B cell (primary cell): ENCODE measurements around the gene FKBP15. TPM values are rescaled to one million over a fixed set of nuclear protein-coding genes. Genes with fewer than 3 reads are reported as not detected.

Experiments used
- ATAC-seq: fragments of 200-7000 bp; cut with Tn5 transposase; one replicate; pipeline ENCODE4 v1.10.0; 2021; ENCODE audit warnings: low read depth, mild to moderate bottlenecking, moderate number of reproducible peaks, moderate library complexity
- CTCF ChIA-PET: fragments of 350-600 bp; sonication (Branson Sonifier 250); formaldehyde crosslinking; loops from one replicate; lab custom pipeline; 2021; ENCODE audit warnings: antibody characterized with exemption, inconsistent platforms; lab: Charles Lee
- POLR2A ChIA-PET: fragments of 350-600 bp; sonication (Branson Sonifier 250); formaldehyde crosslinking; loops from one replicate; lab custom pipeline; 2021; ENCODE audit warnings: antibody characterized with exemption; lab: Charles Lee
- DNase-seq: peaks from one replicate; pipeline ENCODE4 v3.0.0; 2013
- H2AFZ ChIP-seq: 2 replicates; pipeline ENCODE4 v1.6.1; 2012; ENCODE audit warnings: mild to moderate bottlenecking, low read depth, low read length; ENCODE audit not compliant: insufficient read depth, poor library complexity, severe bottlenecking
- H3K27ac ChIP-seq, 2 donors: 1 replicate in 1 of 2; 2 replicates in 1 of 2; pipeline ENCODE4 v1.5.1; 2012 to 2013; ENCODE audit warnings: low read length in 2 of 2, mild to moderate bottlenecking in 2 of 2, moderate library complexity in 1 of 2
- H3K27me3 ChIP-seq, 4 experiments: fragments of 200-600 bp in 1 of 4; sonication (generic) in 1 of 4; replicated peaks in 1 of 4; 1 replicate in 2 of 4; 2 replicates in 2 of 4; pipeline versions ENCODE4 v1.6.1 to v1.7.0; 2013 to 2016; ENCODE audit warnings: low read length in 3 of 4, mild to moderate bottlenecking in 2 of 4, mixed read lengths in 1 of 4, moderate library complexity in 1 of 4; ENCODE audit not compliant: insufficient read depth in 4 of 4, control insufficient read depth in 3 of 4; ENCODE audit errors: control extremely low read depth in 1 of 4
- H3K36me3 ChIP-seq, 2 experiments: replicated peaks in 1 of 2; 1 replicate in 1 of 2; 2 replicates in 1 of 2; pipeline versions ENCODE4 v1.6.1 to v1.7.1; 2013; ENCODE audit warnings: low read length in 1 of 2; ENCODE audit not compliant: insufficient read depth in 2 of 2, control insufficient read depth in 1 of 2; ENCODE audit errors: control extremely low read depth in 1 of 2, extremely low read depth in 1 of 2
- H3K4me1 ChIP-seq, 2 donors: fragments of 200-600 bp in 1 of 2; sonication (generic) in 1 of 2; 1 replicate in 1 of 2; 2 replicates in 1 of 2; pipeline versions ENCODE4 v1.5.1 to v1.6.1; 2013 to 2017; ENCODE audit warnings: low read length in 2 of 2; ENCODE audit not compliant: control insufficient read depth in 2 of 2, insufficient read depth in 2 of 2
- H3K4me2 ChIP-seq: replicated peaks from 2 replicates; pipeline ENCODE3; 2012; ENCODE audit warnings: mild to moderate bottlenecking, low read depth, low read length; ENCODE audit not compliant: poor library complexity, severe bottlenecking
- H3K4me3 ChIP-seq, 5 experiments: fragments of 200-600 bp in 1 of 5; sonication (generic) in 1 of 5; 1 replicate in 3 of 5; 2 replicates in 2 of 5; pipeline versions ENCODE4 v1.5.1 to v1.7.0; 2011 to 2016; ENCODE audit warnings: low read length in 4 of 5, mild to moderate bottlenecking in 4 of 5, low read depth in 2 of 5, control low read depth in 1 of 5, moderate library complexity in 1 of 5; ENCODE audit not compliant: insufficient read depth in 1 of 5; ENCODE audit errors: control extremely low read depth in 1 of 5, extremely low read depth in 1 of 5
- H3K79me2 ChIP-seq: fragments of 200-600 bp; sonication (generic); one replicate; pipeline ENCODE4 v1.6.0; 2016; ENCODE audit warnings: low read length; ENCODE audit not compliant: control insufficient read depth, insufficient read depth
- H3K9ac ChIP-seq: fragments of 200-600 bp; sonication (generic); 2 replicates; pipeline ENCODE4 v1.6.1; 2017; ENCODE audit warnings: mild to moderate bottlenecking, low read length, moderate library complexity
- H3K9me3 ChIP-seq, 3 donors: one replicate each; pipeline versions ENCODE4 v1.6.1 to v1.7.1; 2013; ENCODE audit warnings: low read length in 2 of 3; ENCODE audit not compliant: control insufficient read depth in 2 of 3, insufficient read depth in 1 of 3; ENCODE audit errors: control extremely low read depth in 1 of 3
- H4K20me1 ChIP-seq: 2 replicates; pipeline ENCODE4 v1.6.0; 2012; ENCODE audit warnings: mild to moderate bottlenecking, low read length; ENCODE audit not compliant: insufficient read depth, control insufficient read depth, poor library complexity, severe bottlenecking
- H3K27ac Mint-ChIP-seq: one replicate; pipeline ENCODE4 v1.8.0; 2021; ENCODE audit warnings: mixed read lengths
- H3K27me3 Mint-ChIP-seq: one replicate; pipeline ENCODE4 v1.8.0; 2021; ENCODE audit warnings: mixed read lengths
- H3K4me1 Mint-ChIP-seq: one replicate; pipeline ENCODE4 v1.8.0; 2021; ENCODE audit warnings: mixed read lengths
- H3K4me3 Mint-ChIP-seq: one replicate; pipeline ENCODE4 v1.8.0; 2021; ENCODE audit warnings: mixed read lengths
- H3K9me3 Mint-ChIP-seq: one replicate; pipeline ENCODE4 v1.8.0; 2022; ENCODE audit warnings: mixed read lengths; ENCODE audit not compliant: insufficient read depth
- EZH2 ChIP-seq: IDR thresholded peaks from 2 replicates; pipeline ENCODE4 v1.6.1; 2012; ENCODE audit warnings: borderline replicate concordance, low read depth, mild to moderate bottlenecking, moderate library complexity, low read length; ENCODE audit not compliant: insufficient read depth, poor library complexity, severe bottlenecking
- WGBS: methylation state at CpG from one replicate; pipeline ENCODE4 v1.1.5; 2013; ENCODE audit warnings: missing lambda C conversion rate; ENCODE audit not compliant: insufficient coverage; 5-methylcytosine and 5-hydroxymethylcytosine counted together
- intact Hi-C: fragments of 100-400 bp; cut with micrococcal nuclease; formaldehyde crosslinking; loops from one replicate; pipeline ENCODE4 v1.10.0; 2022
- polyA plus RNA-seq: library from polyadenylated mRNA; depleted of rRNA; stranded (reverse); fragments of >200 nt; gene quantifications from 2 replicates; pipeline ENCODE4 v1.2.3, GENCODE V29; 2012
- total RNA-seq, 2 donors: library from RNA; stranded (reverse); fragments of 120-200 nt in 1 of 2; gene quantifications; 1 replicate in 1 of 2; 2 replicates in 1 of 2; pipeline versions ENCODE4 v1.2.3 to v1.2.4, GENCODE V29; 2013 to 2022
- TF ChIP-seq, protein P1 (sequence below): fragments of 200-600 bp; IDR thresholded peaks from one replicate; pipeline ENCODE4 v1.8.0; 2022; ENCODE audit warnings: antibody characterized with exemption, mild to moderate bottlenecking

The FKBP15 gene
- total and polyA plus RNA-seq, 2 donors (not counting 1 experiment from before 2014, with no cell fraction given): 21.1 to 40.6 TPM

DNA sequence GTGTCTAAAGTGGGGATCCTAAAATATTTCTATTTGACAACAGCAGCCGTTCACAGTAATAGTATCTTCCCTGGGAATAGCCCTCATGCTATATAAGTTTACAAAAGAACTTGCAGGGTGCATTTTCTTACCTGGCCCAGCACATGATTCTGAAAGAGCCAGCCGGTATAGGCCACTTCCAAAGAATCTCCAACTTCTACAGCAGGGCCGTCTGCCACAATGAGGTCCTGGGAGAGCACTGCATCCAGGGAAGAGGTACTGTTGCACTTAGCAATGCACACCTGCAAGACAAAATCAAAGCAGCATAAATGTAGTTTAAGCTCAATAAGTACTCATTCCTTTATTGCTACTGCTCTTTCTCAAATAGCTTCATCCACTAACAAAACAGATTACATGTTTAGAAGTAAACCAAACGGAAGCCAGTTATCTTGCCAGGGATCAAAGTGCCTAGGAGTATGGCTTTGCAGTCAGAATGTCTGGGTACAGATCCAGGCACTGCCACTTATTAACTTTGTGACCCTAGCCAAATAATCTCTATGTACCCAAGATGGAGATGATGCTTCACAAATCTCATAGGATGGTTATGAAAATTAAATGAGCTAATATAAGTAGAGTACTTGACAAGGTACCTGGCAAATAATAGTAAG is 21.3 kb downstream of the FKBP15 start:
- Histone ChIP-seq H3K36me3 (peaks cover 24 to 60% of the 10 kb centered on the region in 2 experiments), H2AFZ (no peak overlapping the region), H3K27ac (no peak overlapping the region), H3K4me2 (no peak overlapping the region), H3K79me2 (no peaks in the 10 kb centered on the region), H3K27me3 (no peaks in the 10 kb centered on the region), H3K9me3 (no peaks in the 10 kb centered on the region), H3K4me3 (no peak overlapping the region), H4K20me1 (no peaks in the 10 kb centered on the region), H3K9ac (no peak overlapping the region), H3K4me1 (no peaks in the 10 kb centered on the region)
- Mint-ChIP-seq H3K27ac (no peak overlapping the region), H3K4me1 (no peaks in the 10 kb centered on the region), H3K27me3 (no peaks in the 10 kb centered on the region), H3K9me3 (no peaks in the 10 kb centered on the region), H3K4me3 (no peak overlapping the region)
- intact Hi-C loops: no loop called here
- ChIA-PET CTCF (no interaction called here), POLR2A (no interaction called here)
- DNase-seq (no peak), ATAC-seq (no peak)
- TF ChIP-seq, protein P1, sequence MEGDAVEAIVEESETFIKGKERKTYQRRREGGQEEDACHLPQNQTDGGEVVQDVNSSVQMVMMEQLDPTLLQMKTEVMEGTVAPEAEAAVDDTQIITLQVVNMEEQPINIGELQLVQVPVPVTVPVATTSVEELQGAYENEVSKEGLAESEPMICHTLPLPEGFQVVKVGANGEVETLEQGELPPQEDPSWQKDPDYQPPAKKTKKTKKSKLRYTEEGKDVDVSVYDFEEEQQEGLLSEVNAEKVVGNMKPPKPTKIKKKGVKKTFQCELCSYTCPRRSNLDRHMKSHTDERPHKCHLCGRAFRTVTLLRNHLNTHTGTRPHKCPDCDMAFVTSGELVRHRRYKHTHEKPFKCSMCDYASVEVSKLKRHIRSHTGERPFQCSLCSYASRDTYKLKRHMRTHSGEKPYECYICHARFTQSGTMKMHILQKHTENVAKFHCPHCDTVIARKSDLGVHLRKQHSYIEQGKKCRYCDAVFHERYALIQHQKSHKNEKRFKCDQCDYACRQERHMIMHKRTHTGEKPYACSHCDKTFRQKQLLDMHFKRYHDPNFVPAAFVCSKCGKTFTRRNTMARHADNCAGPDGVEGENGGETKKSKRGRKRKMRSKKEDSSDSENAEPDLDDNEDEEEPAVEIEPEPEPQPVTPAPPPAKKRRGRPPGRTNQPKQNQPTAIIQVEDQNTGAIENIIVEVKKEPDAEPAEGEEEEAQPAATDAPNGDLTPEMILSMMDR: no peak
- no peak for TF ChIP-seq EZH2
- 100% methylated on average over 4 of the region's 4 CpGs for WGBS

DNA sequence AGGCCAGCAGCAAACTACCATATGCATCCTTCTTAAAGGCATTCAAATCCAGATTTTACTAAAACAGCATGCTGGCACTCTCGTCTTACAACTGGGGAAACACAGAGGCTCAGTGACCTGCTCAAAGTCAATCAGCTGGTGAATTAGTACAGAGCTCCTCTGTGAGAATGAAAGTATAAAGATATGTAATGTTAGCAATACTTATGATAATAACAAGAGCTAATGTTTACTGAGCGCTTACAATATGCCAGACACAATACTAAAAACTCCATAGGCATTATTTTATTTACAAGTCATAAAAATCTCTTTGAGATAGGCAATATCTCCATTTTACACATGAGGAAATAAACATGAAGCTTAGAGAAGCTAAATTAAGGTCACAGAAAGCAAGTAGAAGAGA is 28.6 kb downstream of the FKBP15 start:
- Histone ChIP-seq H3K4me2 (no peak overlapping the region), H2AFZ (no peak overlapping the region), H3K9me3 (no peaks in the 10 kb centered on the region), H3K36me3 (peaks cover 26 to 71% of the 10 kb centered on the region in 2 experiments), H3K4me3 (no peak overlapping the region), H3K79me2 (no peaks in the 10 kb centered on the region), H3K27ac (no peak overlapping the region), H3K4me1 (no peaks in the 10 kb centered on the region), H4K20me1 (no peaks in the 10 kb centered on the region), H3K27me3 (no peaks in the 10 kb centered on the region), H3K9ac (no peak overlapping the region)
- Mint-ChIP-seq H3K4me3 (no peak overlapping the region), H3K9me3 (no peaks in the 10 kb centered on the region), H3K27ac (no peak overlapping the region), H3K27me3 (no peaks in the 10 kb centered on the region), H3K4me1 (no peaks in the 10 kb centered on the region)
- ChIA-PET POLR2A (no interaction called here), CTCF (no interaction called here)
- TF ChIP-seq EZH2: no peak
- TF ChIP-seq, protein P1: no peak
- intact Hi-C loops: no loop called here
- ATAC-seq (no peak), DNase-seq (no peak)
- WGBS: no CpG with 5 or more reads among the region's 2 CpGs
